Astrocyte (in vitro differentiated cells and primary cell): ENCODE measurements around the gene MYPOP. TPM values are rescaled to one million over a fixed set of nuclear protein-coding genes. Genes with fewer than 3 reads are reported as not detected.

Experiments
- DNase-seq: peaks from one replicate; pipeline ENCODE4 v3.0.0-alpha.2; 2010; ENCODE audit warnings: low read depth
- FAIRE-seq: peaks from 2 replicates; lab custom pipeline; 2011; peaks lifted over from hg19 to GRCh38; lab: Jason Lieb, UNC
- H2AFZ ChIP-seq: 2 replicates; pipeline ENCODE4 v1.6.0; 2012; ENCODE audit warnings: low read depth, low read length, inconsistent platforms
- H3K27ac ChIP-seq: 2 replicates; pipeline ENCODE4 v1.5.1; 2011; ENCODE audit warnings: low read depth, low read length, inconsistent platforms
- H3K27me3 ChIP-seq: 2 replicates; pipeline ENCODE4 v1.6.0; 2011; ENCODE audit warnings: low read length, inconsistent platforms; ENCODE audit not compliant: insufficient read depth
- H3K36me3 ChIP-seq: 2 replicates; pipeline ENCODE4 v1.5.1; 2011; ENCODE audit warnings: low read length, inconsistent platforms; ENCODE audit not compliant: insufficient read depth
- H3K4me1 ChIP-seq: 2 replicates; pipeline ENCODE4 v1.5.1; 2011; ENCODE audit warnings: low read length, inconsistent platforms; ENCODE audit not compliant: insufficient read depth
- H3K4me2 ChIP-seq: 2 replicates; pipeline ENCODE4 v1.6.0; 2012; ENCODE audit warnings: low read length, inconsistent platforms
- H3K4me3 ChIP-seq: 2 replicates; pipeline ENCODE4 v1.5.1; 2011; ENCODE audit warnings: low read depth, mild to moderate bottlenecking, low read length, inconsistent platforms; ENCODE audit not compliant: insufficient read depth
- H3K79me2 ChIP-seq: 2 replicates; pipeline ENCODE4 v1.6.0; 2012; ENCODE audit warnings: mild to moderate bottlenecking, low read length, inconsistent platforms; ENCODE audit not compliant: insufficient read depth
- H3K9ac ChIP-seq: 2 replicates; pipeline ENCODE4 v1.6.0; 2012; ENCODE audit warnings: mild to moderate bottlenecking, low read length, inconsistent platforms
- H3K9me3 ChIP-seq: 2 replicates; pipeline ENCODE4 v1.5.1; 2012; ENCODE audit warnings: low read depth, mild to moderate bottlenecking, low read length, inconsistent platforms; ENCODE audit not compliant: insufficient read depth
- H4K20me1 ChIP-seq: 2 replicates; pipeline ENCODE4 v1.6.0; 2012; ENCODE audit warnings: low read length, inconsistent platforms; ENCODE audit not compliant: insufficient read depth
- H3K27ac Mint-ChIP-seq: one replicate; pipeline ENCODE4 v1.8.0; 2021; ENCODE audit warnings: mild to moderate bottlenecking, mixed read lengths; ENCODE audit not compliant: unreplicated experiment
- H3K27me3 Mint-ChIP-seq: one replicate; pipeline ENCODE4 v1.8.0; 2021; ENCODE audit warnings: low read depth, mixed read lengths; ENCODE audit not compliant: unreplicated experiment
- H3K36me3 Mint-ChIP-seq: one replicate; pipeline ENCODE4 v1.8.0; 2021; ENCODE audit warnings: low read depth, mixed read lengths; ENCODE audit not compliant: unreplicated experiment
- H3K4me1 Mint-ChIP-seq: one replicate; pipeline ENCODE4 v1.8.0; 2021; ENCODE audit warnings: low read depth, mixed read lengths; ENCODE audit not compliant: unreplicated experiment
- H3K4me3 Mint-ChIP-seq: one replicate; pipeline ENCODE4 v1.8.0; 2021; ENCODE audit warnings: mild to moderate bottlenecking, moderate library complexity, mixed read lengths; ENCODE audit not compliant: unreplicated experiment
- H3K9me3 Mint-ChIP-seq: one replicate; pipeline ENCODE4 v1.8.0; 2021; ENCODE audit warnings: mild to moderate bottlenecking, mixed read lengths; ENCODE audit not compliant: unreplicated experiment
- CTCF ChIP-seq: IDR thresholded peaks from 2 replicates; pipeline ENCODE4 v1.5.1; 2011; ENCODE audit warnings: low read depth, mild to moderate bottlenecking, inconsistent platforms, low read length, moderate library complexity; ENCODE audit not compliant: insufficient read depth
- EZH2 ChIP-seq: IDR thresholded peaks from 2 replicates; pipeline ENCODE4 v1.6.1; 2012; ENCODE audit warnings: mild to moderate bottlenecking, low read length, inconsistent platforms; ENCODE audit not compliant: insufficient read depth
- total RNA-seq: library from RNA; stranded (reverse); gene quantifications from 2 replicates; pipeline ENCODE4 v1.2.1, GENCODE V29; 2021

Gene MYPOP
- total RNA-seq, 1 donor from 2014 or later = 11.0 TPM

- Mint-ChIP-seq H3K4me1 (peaks cover 17% of the 10 kb centered on the region), H3K4me3 (no peak overlapping the region), H3K36me3 (peaks cover 2% of the 10 kb centered on the region), H3K9me3 (no peaks in the 10 kb centered on the region), H3K27me3 (peaks cover 2% of the 10 kb centered on the region), H3K27ac (no peak overlapping the region)
- peaks cover 32% of the 10 kb centered on the region for H4K20me1 ChIP-seq
- no peak overlapping the region for H3K4me3 ChIP-seq
- DNase-seq = no peak
- no peaks in the 10 kb centered on the region for H3K27me3 ChIP-seq
- no peak for TF ChIP-seq CTCF
- no peak for TF ChIP-seq EZH2
- no peaks in the 10 kb centered on the region for H3K9me3 ChIP-seq
- H3K27ac ChIP-seq = no peak overlapping the region
- FAIRE-seq = no peak
- H3K4me2 ChIP-seq = no peak overlapping the region
- H3K79me2 ChIP-seq = peaks cover 17% of the 10 kb centered on the region
- no peaks in the 10 kb centered on the region for H3K36me3 ChIP-seq
- peaks cover 24% of the 10 kb centered on the region for H3K4me1 ChIP-seq
- no peak overlapping the region for H3K9ac ChIP-seq
- no peak overlapping the region for H2AFZ ChIP-seq
These were observed 22.4 kb downstream of the MYPOP start for GRCh38 chr19:45879971-45880370.

- H3K4me2 ChIP-seq = no peak overlapping the region
- H3K4me1 Mint-ChIP-seq = peaks cover 17% of the 10 kb centered on the region
These were observed 23.4 kb downstream of the MYPOP start for GRCh38 chr19:45879055-45879454.

More at GRCh38 chr19:45879055-45879454, 23.4 kb downstream of the MYPOP start:
- no peak for FAIRE-seq
- H3K36me3 Mint-ChIP-seq = peaks cover 2% of the 10 kb centered on the region
- Histone ChIP-seq H3K4me3 (no peak overlapping the region), H3K36me3 (no peaks in the 10 kb centered on the region), H3K79me2 (peaks cover 8% of the 10 kb centered on the region), H3K9me3 (no peaks in the 10 kb centered on the region), H3K27ac (no peak overlapping the region), H4K20me1 (peaks cover 23% of the 10 kb centered on the region), H3K27me3 (no peaks in the 10 kb centered on the region), H3K9ac (no peak overlapping the region), H3K4me1 (peaks cover 21% of the 10 kb centered on the region), H2AFZ (no peak overlapping the region)
- no peak overlapping the region for H3K27ac Mint-ChIP-seq
- H3K4me3 Mint-ChIP-seq = no peak overlapping the region
- peaks cover 2% of the 10 kb centered on the region for H3K27me3 Mint-ChIP-seq
- no peaks in the 10 kb centered on the region for H3K9me3 Mint-ChIP-seq
- no peak for TF ChIP-seq EZH2
- TF ChIP-seq CTCF = no peak
- no peak for DNase-seq
